Psoas muscle (tissue), 8 donors: ENCODE results near the gene TMEM163. TPM values are rescaled to one million over a fixed set of nuclear protein-coding genes. Genes with fewer than 3 reads are reported as not detected.

Source experiments
- ATAC-seq, 4 donors: fragments of 200-7000 bp; cut with Tn5 transposase; one replicate each; pipeline ENCODE4 v1.9.1; 2020; ENCODE audit warnings: moderate library complexity in 3 of 4, mild to moderate bottlenecking in 2 of 4
- DNase-seq, 2 donors: peaks; one replicate each; pipeline ENCODE4 v3.0.0-alpha.2; 2020
- H3K27ac ChIP-seq: fragments of 200-600 bp; one replicate; pipeline ENCODE4 v1.8.0; 2022
- H3K27me3 ChIP-seq, 3 donors: fragments of 200-600 bp in 1 of 3; one replicate each; pipeline versions ENCODE4 v1.6.1 to v1.8.0; 2013 to 2022; ENCODE audit warnings: low read length in 2 of 3, mild to moderate bottlenecking in 2 of 3, moderate library complexity in 1 of 3; ENCODE audit not compliant: insufficient read depth in 3 of 3
- H3K36me3 ChIP-seq, 2 donors: fragments of 200-600 bp in 1 of 2; one replicate each; pipeline versions ENCODE4 v1.6.1 to v1.8.0; 2013 to 2022; ENCODE audit warnings: low read depth in 1 of 2, mild to moderate bottlenecking in 1 of 2, moderate library complexity in 1 of 2; ENCODE audit not compliant: insufficient read depth in 1 of 2
- H3K4me1 ChIP-seq: fragments of 200-600 bp; one replicate; pipeline ENCODE4 v1.8.0; 2022
- H3K4me3 ChIP-seq: fragments of 200-600 bp; one replicate; pipeline ENCODE4 v1.8.0; 2022; ENCODE audit warnings: mild to moderate bottlenecking
- H3K9me3 ChIP-seq: fragments of 200-600 bp; one replicate; pipeline ENCODE4 v1.8.0; 2022
- WGBS, 3 donors: extraction: QIAGEN DNeasy Blood & Tissue Kit; methylation state at CpG; one replicate each; pipeline versions ENCODE4 v1.1.6 to v1.1.7; 2013; 5-methylcytosine and 5-hydroxymethylcytosine counted together
- intact Hi-C, 2 donors: fragments of 100-400 bp; cut with DNase I; formaldehyde crosslinking; loops; one replicate each; pipeline versions ENCODE4 v1.11.0 to v1.14.2; 2022
- polyA plus RNA-seq, 3 donors: library from polyadenylated mRNA; stranded (reverse); fragments of 200-250 nt; gene quantifications; one replicate each; pipeline ENCODE4 v1.2.3, GENCODE V29; 2013
- total RNA-seq, 4 donors: library from RNA; stranded (reverse); fragmentation: NEBNext Ultra II Directional in 2 of 4; extraction: Animal tissue kit (Norgen Biotek cat#: 25700) in 2 of 4; gene quantifications; one replicate each; pipeline versions ENCODE4 v1.2.1 to v1.2.4, GENCODE V29; 2021 to 2023
- TF ChIP-seq, protein P1 (sequence below): fragments of 200-600 bp; IDR thresholded peaks from one replicate; pipeline ENCODE4 v1.8.0; 2022; ENCODE audit warnings: antibody characterized with exemption
- donor health status: healthy with polysubstance abuse.
- donor health status: DM: no; HTN: no; CAD: no; lungs with moderate emphysema.
- donor health status: Bipolar disorder and iron deficiency.
- donor health status: healthy.
- donor health status: DM: yes; HTN: yes; CAD: no.
- donor health status: DM: no; HTN: no; CAD: no.
- donor health status: DM: no; HTN: no; CAD: no.
- donor health status: DM: yes; HTN: yes; CAD: no.

The TMEM163 gene
- total and polyA plus RNA-seq, 7 donors, result 0.17 to 0.52 (median 0.28) TPM; not detected in 1

GRCh38 chr2:134676960-134677359 lies 41.8 kb downstream of the TMEM163 start:
- H3K9me3 ChIP-seq, result no peaks in the 10 kb centered on the region
- DNase-seq (no peak), ATAC-seq (no peak)
- intact Hi-C loops, result no loop called here
- no peaks in the 10 kb centered on the region for H3K4me1 ChIP-seq
- no peaks in the 10 kb centered on the region for H3K27me3 ChIP-seq
- H3K4me3 ChIP-seq, result no peak overlapping the region
- TF ChIP-seq, protein P1, sequence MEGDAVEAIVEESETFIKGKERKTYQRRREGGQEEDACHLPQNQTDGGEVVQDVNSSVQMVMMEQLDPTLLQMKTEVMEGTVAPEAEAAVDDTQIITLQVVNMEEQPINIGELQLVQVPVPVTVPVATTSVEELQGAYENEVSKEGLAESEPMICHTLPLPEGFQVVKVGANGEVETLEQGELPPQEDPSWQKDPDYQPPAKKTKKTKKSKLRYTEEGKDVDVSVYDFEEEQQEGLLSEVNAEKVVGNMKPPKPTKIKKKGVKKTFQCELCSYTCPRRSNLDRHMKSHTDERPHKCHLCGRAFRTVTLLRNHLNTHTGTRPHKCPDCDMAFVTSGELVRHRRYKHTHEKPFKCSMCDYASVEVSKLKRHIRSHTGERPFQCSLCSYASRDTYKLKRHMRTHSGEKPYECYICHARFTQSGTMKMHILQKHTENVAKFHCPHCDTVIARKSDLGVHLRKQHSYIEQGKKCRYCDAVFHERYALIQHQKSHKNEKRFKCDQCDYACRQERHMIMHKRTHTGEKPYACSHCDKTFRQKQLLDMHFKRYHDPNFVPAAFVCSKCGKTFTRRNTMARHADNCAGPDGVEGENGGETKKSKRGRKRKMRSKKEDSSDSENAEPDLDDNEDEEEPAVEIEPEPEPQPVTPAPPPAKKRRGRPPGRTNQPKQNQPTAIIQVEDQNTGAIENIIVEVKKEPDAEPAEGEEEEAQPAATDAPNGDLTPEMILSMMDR, result no peak
- WGBS, 3 donors, result 66 to 75% (median 68%) methylated on average over 12 of the region's 12 CpGs
- no peak overlapping the region for H3K27ac ChIP-seq
- no peaks in the 10 kb centered on the region for H3K36me3 ChIP-seq

- intact Hi-C loops, result no loop called here
- H3K4me1 ChIP-seq, result no peaks in the 10 kb centered on the region
These were observed 43.5 kb downstream of the TMEM163 start for GRCh38 chr2:134675314-134675713.

GRCh38 chr2:134674687-134675086 lies 44.1 kb downstream of the TMEM163 start:
- H3K27me3 ChIP-seq, result no peaks in the 10 kb centered on the region
- no peak overlapping the region for H3K4me3 ChIP-seq
- H3K4me1 ChIP-seq, result no peaks in the 10 kb centered on the region
- intact Hi-C loops, result no loop called here
- DNase-seq (no peak), ATAC-seq (no peak)
- no peaks in the 10 kb centered on the region for H3K9me3 ChIP-seq
- H3K36me3 ChIP-seq, result no peaks in the 10 kb centered on the region
- H3K27ac ChIP-seq, result no peak overlapping the region
- TF ChIP-seq, protein P1, result no peak
- 86 to 88% (median 87%) methylated on average over 4 of the region's 4 CpGs for WGBS, 3 donors

More at GRCh38 chr2:134675314-134675713, 43.5 kb downstream of the TMEM163 start:
- ATAC-seq (no peak), DNase-seq (no peak)
- no peak overlapping the region for H3K27ac ChIP-seq
- H3K27me3 ChIP-seq, result no peaks in the 10 kb centered on the region
- WGBS, 3 donors, result 62 to 70% (median 63%) methylated on average over 3 of the region's 3 CpGs
- no peak overlapping the region for H3K4me3 ChIP-seq
- no peaks in the 10 kb centered on the region for H3K9me3 ChIP-seq
- H3K36me3 ChIP-seq, result no peaks in the 10 kb centered on the region
- TF ChIP-seq, protein P1, result no peak

DNA sequence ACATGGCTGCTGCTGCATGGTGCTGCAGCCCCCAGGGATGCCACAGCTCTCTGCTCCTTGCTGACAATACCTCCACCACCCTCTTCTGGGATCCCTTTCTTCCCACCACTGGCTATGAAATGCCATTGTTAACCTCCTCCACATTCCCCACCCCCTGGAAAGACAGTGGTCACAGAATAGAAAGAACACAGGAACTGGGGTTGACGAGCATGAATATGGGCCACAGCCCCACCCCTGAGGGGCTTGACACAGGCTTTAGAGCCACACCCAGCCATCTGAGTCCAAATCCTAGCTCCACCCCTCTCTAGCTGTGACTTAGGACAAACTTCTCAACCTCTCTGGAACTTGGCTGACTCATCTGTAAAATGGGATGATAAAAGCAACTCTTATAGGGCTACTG lies 47.3 kb downstream of the TMEM163 start:
- Histone ChIP-seq H3K4me1 (no peaks in the 10 kb centered on the region), H3K4me3 (no peak overlapping the region), H3K27me3 (no peaks in the 10 kb centered on the region), H3K36me3 (no peaks in the 10 kb centered on the region), H3K27ac (no peak overlapping the region), H3K9me3 (no peaks in the 10 kb centered on the region)
- whole genome bisulfite sequencing, 3 donors, result 0 to 39% (median 0%) methylated on average over 1 of the region's 1 CpG
- ATAC-seq (no peak), DNase-seq (no peak)
- intact Hi-C loops, result no loop called here
- TF ChIP-seq, protein P1, result no peak

DNA sequence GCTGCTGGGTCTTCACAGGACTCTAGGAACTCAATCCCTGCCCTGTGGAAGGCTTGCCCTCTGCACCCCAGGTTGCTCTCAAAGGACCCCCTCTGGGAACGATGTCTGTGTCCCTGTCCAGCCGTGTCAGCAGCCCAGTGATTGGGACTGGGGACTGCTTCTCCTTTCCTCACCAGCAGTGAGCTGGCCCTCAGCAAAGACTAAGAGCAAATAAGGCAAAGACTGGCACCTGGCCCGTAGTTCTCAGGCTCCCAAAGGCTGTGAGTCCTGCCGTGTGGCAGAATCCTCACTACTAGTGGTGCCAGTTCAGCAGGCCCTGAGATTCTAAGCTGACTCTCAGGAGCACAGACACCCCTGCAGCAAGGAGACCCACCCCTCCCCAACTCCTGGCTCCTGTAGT lies 47.8 kb downstream of the TMEM163 start:
- H3K36me3 ChIP-seq, result no peaks in the 10 kb centered on the region
- no peaks in the 10 kb centered on the region for H3K9me3 ChIP-seq
- TF ChIP-seq, protein P1, result no peak
- DNase-seq (no peak), ATAC-seq (no peak)
- H3K4me1 ChIP-seq, result no peaks in the 10 kb centered on the region
- 20 to 41% (median 23%) methylated on average over 4 of the region's 4 CpGs for WGBS, 3 donors
- no peaks in the 10 kb centered on the region for H3K27me3 ChIP-seq
- H3K4me3 ChIP-seq, result no peak overlapping the region
- intact Hi-C loops, result no loop called here
- no peak overlapping the region for H3K27ac ChIP-seq
